Pancreas (tissue), 10 donors: ENCODE data around the gene ZRANB2. TPM values are rescaled to one million over a fixed set of nuclear protein-coding genes. Genes with fewer than 3 reads are reported as not detected.

Source experiments
- ATAC-seq, 4 donors: fragments of 200-7000 bp; cut with Tn5 transposase; one replicate each; pipeline versions ENCODE4 v1.8.0 to v1.9.1; 2020; ENCODE audit warnings: mild to moderate bottlenecking in 4 of 4, moderate library complexity in 4 of 4
- DNase-seq, 6 donors: peaks; one replicate each; pipeline ENCODE4 v3.0.0-alpha.2; 2020
- FAIRE-seq: peaks from 2 replicates; lab custom pipeline; 2012; peaks lifted over from hg19 to GRCh38; lab: Jason Lieb, UNC
- H3K27ac ChIP-seq, 4 donors: fragments of 200-600 bp; sonication (generic); 1 replicate in 3 of 4; 2 replicates in 1 of 4; pipeline versions ENCODE4 v1.5.0 to v1.8.0; 2020
- H3K27me3 ChIP-seq, 4 donors: fragments of 200-600 bp; one replicate each; pipeline ENCODE4 v1.8.0; 2021
- H3K36me3 ChIP-seq, 3 donors: fragments of 200-600 bp; sonication (generic) in 1 of 3; one replicate each; pipeline versions ENCODE4 v1.5.0 to v1.8.0; 2020 to 2021
- H3K4me1 ChIP-seq, 3 donors: fragments of 200-600 bp; one replicate each; pipeline ENCODE4 v1.8.0; 2021
- H3K4me3 ChIP-seq, 4 donors: fragments of 200-600 bp; sonication (generic) in 2 of 4; one replicate each; pipeline versions ENCODE4 v1.5.0 to v1.8.0; 2020 to 2021
- H3K9me3 ChIP-seq, 4 donors: fragments of 200-600 bp; one replicate each; pipeline ENCODE4 v1.8.0; 2021
- WGBS, 2 donors: extraction: QIAGEN DNeasy Blood & Tissue Kit; methylation state at CpG; one replicate each; pipeline ENCODE4 v1.1.7; 2013; 5-methylcytosine and 5-hydroxymethylcytosine counted together
- intact Hi-C, 3 donors: fragments of 100-400 bp; cut with DNase I; formaldehyde crosslinking; loops; one replicate each; pipeline versions ENCODE4 v1.11.1 to v1.14.2; 2022
- polyA plus RNA-seq, 2 donors: library from polyadenylated mRNA; stranded (reverse); fragments of 200-250 nt; gene quantifications; one replicate each; pipeline ENCODE4 v1.2.3, GENCODE V29; 2013
- total RNA-seq, 6 donors: library from RNA; stranded (reverse); fragmentation: NEBNext Ultra II Directional in 4 of 6; extraction: Animal tissue kit (Norgen Biotek cat#: 25700) in 4 of 6; gene quantifications; one replicate each; pipeline versions ENCODE4 v1.2.1 to v1.2.4, GENCODE V29; 2021 to 2023
- TF ChIP-seq, protein P1 (sequence below), 4 donors: fragments of 200-600 bp; sonication (generic) in 3 of 4; IDR thresholded peaks; one replicate each; pipeline versions ENCODE4 v1.5.0 to v1.8.0; 2021; ENCODE audit warnings: antibody characterized with exemption in 4 of 4
- donor health status: healthy with polysubstance abuse.
- donor health status: DM: no; HTN: no; CAD: no; lungs with moderate emphysema.
- donor health status: DM: no; HTN: no; CAD: no.
- donor health status: control.
- donor health status: control.
- donor health status: Bipolar disorder and iron deficiency.
- donor health status: DM: yes; HTN: yes; CAD: no.
- donor health status: DM: no; HTN: no; CAD: no.
- donor health status: DM: no; HTN: no; CAD: no.
- donor health status: DM: yes; HTN: yes; CAD: no.

Gene ZRANB2
- total and polyA plus RNA-seq, 8 donors = 22.0 to 62.9 (median 32.9) TPM

DNA sequence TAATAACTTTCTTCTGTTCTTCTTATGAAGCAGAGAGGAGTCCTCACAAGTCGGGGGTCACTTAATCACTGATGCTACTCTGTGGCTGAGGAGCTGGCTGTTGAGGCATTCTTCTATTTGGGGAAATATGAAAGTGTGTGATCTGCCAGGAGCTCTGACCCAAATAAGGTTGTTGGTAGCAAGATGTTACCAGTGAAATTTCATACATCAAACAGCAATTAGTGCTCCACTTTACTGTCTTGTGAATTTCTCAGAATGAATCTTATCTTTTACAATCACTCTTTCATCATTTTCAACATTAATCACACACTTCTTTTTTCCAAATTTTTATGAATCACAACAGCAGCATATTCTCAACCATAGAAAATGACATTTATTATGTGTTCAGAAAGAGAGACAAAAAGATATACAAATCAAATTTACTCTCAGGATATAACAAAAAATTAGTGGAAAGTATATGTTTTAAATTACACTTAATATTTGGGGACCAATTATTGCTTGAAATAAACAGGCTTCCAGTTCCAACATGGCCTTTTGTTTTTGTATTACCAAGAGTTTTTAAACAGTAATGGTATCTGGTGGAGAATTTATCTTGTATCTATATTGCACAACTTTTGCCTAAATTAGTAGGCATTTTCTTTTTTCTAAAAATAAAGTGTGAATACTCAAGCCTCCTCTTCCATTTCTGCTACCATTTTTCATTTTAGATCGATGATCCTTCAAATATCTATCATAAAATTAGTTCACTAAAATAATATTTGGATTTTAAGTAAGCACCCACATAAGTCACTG, 42.8 kb downstream of the ZRANB2 start:
- Histone ChIP-seq H3K4me3 (no peak overlapping the region), H3K4me1 (no peaks in the 10 kb centered on the region), H3K9me3 (no peaks in the 10 kb centered on the region), H3K27me3 (no peaks in the 10 kb centered on the region), H3K36me3 (no peaks in the 10 kb centered on the region), H3K27ac (no peak overlapping the region)
- no peak for DNase-seq
- intact Hi-C loops = no loop called here
- ATAC-seq = no peak
- WGBS, 2 donors = 88 to 93% methylated on average over 2 of the region's 2 CpGs
- TF ChIP-seq, protein P1, sequence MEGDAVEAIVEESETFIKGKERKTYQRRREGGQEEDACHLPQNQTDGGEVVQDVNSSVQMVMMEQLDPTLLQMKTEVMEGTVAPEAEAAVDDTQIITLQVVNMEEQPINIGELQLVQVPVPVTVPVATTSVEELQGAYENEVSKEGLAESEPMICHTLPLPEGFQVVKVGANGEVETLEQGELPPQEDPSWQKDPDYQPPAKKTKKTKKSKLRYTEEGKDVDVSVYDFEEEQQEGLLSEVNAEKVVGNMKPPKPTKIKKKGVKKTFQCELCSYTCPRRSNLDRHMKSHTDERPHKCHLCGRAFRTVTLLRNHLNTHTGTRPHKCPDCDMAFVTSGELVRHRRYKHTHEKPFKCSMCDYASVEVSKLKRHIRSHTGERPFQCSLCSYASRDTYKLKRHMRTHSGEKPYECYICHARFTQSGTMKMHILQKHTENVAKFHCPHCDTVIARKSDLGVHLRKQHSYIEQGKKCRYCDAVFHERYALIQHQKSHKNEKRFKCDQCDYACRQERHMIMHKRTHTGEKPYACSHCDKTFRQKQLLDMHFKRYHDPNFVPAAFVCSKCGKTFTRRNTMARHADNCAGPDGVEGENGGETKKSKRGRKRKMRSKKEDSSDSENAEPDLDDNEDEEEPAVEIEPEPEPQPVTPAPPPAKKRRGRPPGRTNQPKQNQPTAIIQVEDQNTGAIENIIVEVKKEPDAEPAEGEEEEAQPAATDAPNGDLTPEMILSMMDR (IDR thresholded peaks at IDR 0.05) = no peak
- no peak for FAIRE-seq

DNA sequence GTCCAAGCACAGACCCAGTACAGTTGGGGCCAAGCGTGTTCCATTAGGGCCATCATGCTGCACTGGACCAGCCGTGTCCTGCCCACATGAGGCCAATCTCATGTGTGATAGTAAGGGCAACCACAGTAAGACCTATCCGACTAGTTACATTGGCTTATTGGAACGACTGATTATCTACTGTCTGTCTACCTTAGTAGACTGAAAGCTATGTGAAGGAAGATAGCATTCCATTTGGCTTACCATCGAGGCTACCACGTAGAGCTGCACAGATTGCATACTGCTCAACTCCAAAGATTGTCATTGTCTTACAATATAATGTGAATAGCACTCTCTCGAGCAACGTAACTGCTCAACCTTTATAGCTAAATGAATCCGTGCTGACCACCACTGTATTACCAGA, 43.8 kb downstream of the ZRANB2 start:
- ATAC-seq (no peak), DNase-seq (no peak), FAIRE-seq (no peak)
- TF ChIP-seq, protein P1 (IDR thresholded peaks at IDR 0.05) = no peak
- 93 to 96% methylated on average over 9 of the region's 9 CpGs for WGBS, 2 donors
- Histone ChIP-seq H3K4me3 (no peak overlapping the region), H3K4me1 (no peaks in the 10 kb centered on the region), H3K9me3 (no peaks in the 10 kb centered on the region), H3K36me3 (no peaks in the 10 kb centered on the region), H3K27ac (no peak overlapping the region), H3K27me3 (no peaks in the 10 kb centered on the region)
- intact Hi-C loops = no loop called here

DNA sequence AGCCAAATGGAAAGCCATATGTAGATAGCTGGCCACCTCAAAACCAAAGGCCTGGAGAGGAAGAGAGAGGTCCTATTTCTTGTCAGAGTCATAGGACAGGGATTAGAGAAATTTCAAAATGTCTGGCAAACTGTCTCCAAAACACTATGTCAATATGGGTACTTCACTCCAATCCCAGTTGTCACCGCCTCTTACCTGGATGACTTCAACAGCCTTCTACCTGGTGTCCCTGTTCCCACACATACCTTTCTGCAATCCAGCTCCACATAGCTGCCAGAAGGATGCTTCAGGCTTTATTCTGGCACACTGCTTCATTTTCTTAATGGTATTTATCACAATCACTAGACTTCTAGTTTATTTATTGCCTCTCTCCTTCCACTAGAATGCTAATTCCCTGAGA, 47.7 kb downstream of the ZRANB2 start:
- no peaks in the 10 kb centered on the region for H3K27me3 ChIP-seq
- no peak overlapping the region for H3K27ac ChIP-seq
- H3K9me3 ChIP-seq = no peaks in the 10 kb centered on the region
- H3K4me1 ChIP-seq = no peaks in the 10 kb centered on the region
- DNase-seq (no peak), FAIRE-seq (no peak), ATAC-seq (no peak)
- intact Hi-C loops = no loop called here
- H3K4me3 ChIP-seq = no peak overlapping the region
- no peaks in the 10 kb centered on the region for H3K36me3 ChIP-seq
- WGBS, 2 donors = 86 to 92% methylated on average over 1 of the region's 1 CpG
- TF ChIP-seq, protein P1 (IDR thresholded peaks at IDR 0.05) = no peak

DNA sequence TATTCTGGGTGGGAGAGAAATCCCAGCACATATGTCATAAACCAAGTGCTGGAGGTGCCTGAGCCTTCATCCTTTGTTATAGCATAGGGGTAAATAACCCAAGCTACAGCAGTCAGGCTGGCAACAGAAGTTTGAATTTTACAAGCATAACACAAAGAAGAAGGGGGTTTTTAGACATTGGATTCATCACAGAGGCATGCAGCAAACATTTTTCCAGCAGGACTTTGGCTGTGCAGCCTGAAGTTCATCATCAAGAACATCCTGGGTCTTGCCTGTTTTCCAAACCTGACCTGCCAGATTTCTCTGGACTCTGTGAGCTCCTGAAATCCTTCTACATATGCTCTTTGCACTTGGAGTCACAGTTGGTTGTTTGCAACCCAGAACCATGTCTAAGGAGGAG, 49.4 kb downstream of the ZRANB2 start:
- intact Hi-C loops = no loop called here
- DNase-seq (no peak), ATAC-seq (no peak), FAIRE-seq (no peak)
- TF ChIP-seq, protein P1 (IDR thresholded peaks at IDR 0.05) = no peak
- Histone ChIP-seq H3K4me3 (no peak overlapping the region), H3K9me3 (no peaks in the 10 kb centered on the region), H3K27me3 (no peaks in the 10 kb centered on the region), H3K36me3 (no peaks in the 10 kb centered on the region), H3K27ac (no peak overlapping the region), H3K4me1 (no peaks in the 10 kb centered on the region)

DNA sequence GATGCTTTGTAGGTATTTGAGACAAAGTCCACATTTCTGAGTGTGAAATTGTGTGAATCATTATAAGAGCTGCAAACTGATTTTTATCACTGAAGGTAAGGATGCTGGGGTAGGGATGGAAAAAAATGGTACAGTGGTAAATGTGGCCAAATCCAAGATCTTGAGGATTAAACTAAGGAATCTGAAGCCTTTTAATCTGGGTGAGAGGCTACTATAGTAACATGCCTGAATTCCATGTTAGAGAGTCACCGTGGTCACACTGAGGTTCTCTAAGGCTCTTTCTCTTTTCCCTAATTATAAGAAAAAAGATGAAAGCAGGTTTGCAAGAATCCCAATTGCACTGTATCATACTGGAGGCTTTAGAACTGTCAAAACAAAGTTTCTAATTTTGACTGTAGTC, 50.8 kb downstream of the ZRANB2 start:
- DNase-seq (no peak), FAIRE-seq (no peak), ATAC-seq (no peak)
- H3K9me3 ChIP-seq = no peaks in the 10 kb centered on the region
- H3K4me1 ChIP-seq = no peaks in the 10 kb centered on the region
- intact Hi-C loops = no loop called here
- TF ChIP-seq, protein P1 (IDR thresholded peaks at IDR 0.05) = no peak
- no peaks in the 10 kb centered on the region for H3K27me3 ChIP-seq
- H3K27ac ChIP-seq = no peak overlapping the region
- no peaks in the 10 kb centered on the region for H3K36me3 ChIP-seq
- H3K4me3 ChIP-seq = no peak overlapping the region
- 89 to 100% methylated on average over 1 of the region's 1 CpG for WGBS, 2 donors
